ENCODE measurements around the gene SLC41A2.
"Not testable (repeated sequence)": the region's sequence is repeated elsewhere in the genome, so short reads cannot be mapped to it uniquely, and the experiment has no call there.

SLC41A2 gene

DNA sequence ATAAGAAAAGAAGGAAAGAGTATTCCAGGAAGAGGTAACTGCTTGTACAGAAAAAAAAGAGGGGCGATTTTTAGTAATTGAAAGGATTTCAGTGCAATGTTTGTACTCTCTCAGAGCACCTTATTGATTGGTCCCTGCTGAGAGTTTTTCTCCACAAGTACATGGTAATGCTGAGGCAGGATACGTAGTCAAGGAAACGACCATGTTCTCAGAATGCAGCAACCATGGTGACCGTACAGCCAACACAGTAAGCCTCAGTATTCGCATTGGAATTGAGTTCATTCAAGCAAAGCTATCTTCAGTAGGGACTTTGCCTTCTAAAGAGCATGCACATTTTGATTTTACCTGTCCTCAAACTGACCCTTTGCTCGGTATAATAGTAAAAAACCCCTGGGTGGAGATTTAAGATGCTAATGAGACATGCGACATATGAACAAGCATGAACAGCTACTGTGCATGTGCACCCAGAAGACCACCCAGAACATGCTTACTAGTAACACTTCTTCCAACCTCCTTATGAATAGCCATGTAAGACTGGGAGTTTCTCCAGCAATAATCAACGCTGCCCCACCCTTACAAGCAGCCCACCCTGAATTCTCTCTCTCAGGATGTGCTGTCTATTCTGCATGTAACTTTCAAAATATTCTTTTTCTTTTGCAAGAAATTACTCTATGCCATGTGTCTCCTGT, 6.2 kb upstream of the SLC41A2 start:
- no peak for DNase-seq

DNA sequence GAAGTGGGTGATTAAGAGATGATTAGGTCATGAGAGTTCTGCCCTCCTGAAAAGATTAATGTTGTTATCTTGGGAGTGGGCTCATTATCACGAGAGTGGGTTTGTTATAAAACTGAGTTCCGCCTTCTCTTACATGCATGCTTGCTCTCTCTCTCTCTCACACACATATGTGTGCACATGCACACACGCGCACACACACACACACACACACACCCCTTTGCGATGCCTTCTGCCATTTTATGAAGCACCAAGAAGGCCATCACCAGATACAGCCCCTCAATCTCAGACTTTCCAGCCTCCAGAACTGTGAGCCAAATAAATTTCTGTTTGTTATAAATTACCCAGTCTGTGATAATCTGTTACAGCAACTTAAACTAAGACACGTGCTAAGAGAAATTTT, 5.7 kb upstream of the SLC41A2 start:
- no peak for DNase-seq

- DNase-seq: no peak
These were observed 2.4 kb upstream of the SLC41A2 start for GRCh38 chr12:104960464-104960863.

DNA sequence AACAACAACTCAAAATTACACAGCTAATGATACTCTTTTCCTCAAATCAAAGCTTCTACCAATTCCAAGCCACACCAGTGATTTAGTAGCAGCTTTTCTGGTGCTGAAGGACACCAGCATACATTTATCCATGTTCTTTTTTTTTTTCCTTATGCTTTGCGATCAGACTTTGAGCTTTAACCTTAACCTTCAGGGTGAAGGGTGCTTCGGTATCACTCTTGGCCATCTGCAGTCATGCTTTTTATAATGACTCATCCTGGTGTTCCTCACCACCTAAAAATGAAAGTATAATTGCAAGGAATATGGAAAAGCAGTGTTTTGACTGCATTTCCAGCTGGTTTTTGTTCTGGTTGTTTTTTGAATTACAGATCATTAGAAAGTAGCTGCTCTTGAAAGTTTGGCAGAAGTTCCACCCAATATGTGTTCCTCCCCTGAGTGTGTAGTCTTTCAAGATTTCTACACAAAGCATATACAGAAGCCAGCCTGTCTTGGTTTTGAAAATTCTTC, 1.3 kb upstream of the SLC41A2 start:
- DNase-seq: no peak

DNA sequence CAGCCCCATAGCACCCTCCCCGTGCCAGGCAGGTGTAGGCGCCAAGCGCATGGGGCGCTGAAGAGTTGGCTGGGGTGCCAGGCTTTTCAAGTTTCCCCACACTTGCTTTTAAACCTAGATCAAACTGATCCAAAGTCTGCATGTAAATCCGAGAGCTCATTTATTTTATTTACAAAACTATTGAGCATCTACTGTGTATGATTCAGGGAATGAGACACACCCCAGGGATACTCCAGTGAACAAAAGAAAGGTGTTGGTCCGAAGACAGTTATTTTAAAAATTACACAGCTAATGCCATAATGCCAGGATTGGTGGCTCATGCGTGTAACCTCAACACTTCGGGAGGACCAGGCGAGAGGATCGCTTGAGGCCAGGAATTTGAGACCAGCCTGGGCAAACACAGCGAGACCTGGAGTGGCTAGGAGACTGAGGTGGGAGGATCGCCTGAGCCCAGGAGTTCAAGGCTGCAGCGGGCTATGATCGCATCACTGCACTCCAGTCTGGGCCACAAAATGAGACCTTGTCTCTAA, 780 bp upstream of the SLC41A2 start:
- DNase-seq: no peak

- no peak for DNase-seq
These were observed 430 bp downstream of the SLC41A2 start for GRCh38 chr12:104957719-104958000.

DNA sequence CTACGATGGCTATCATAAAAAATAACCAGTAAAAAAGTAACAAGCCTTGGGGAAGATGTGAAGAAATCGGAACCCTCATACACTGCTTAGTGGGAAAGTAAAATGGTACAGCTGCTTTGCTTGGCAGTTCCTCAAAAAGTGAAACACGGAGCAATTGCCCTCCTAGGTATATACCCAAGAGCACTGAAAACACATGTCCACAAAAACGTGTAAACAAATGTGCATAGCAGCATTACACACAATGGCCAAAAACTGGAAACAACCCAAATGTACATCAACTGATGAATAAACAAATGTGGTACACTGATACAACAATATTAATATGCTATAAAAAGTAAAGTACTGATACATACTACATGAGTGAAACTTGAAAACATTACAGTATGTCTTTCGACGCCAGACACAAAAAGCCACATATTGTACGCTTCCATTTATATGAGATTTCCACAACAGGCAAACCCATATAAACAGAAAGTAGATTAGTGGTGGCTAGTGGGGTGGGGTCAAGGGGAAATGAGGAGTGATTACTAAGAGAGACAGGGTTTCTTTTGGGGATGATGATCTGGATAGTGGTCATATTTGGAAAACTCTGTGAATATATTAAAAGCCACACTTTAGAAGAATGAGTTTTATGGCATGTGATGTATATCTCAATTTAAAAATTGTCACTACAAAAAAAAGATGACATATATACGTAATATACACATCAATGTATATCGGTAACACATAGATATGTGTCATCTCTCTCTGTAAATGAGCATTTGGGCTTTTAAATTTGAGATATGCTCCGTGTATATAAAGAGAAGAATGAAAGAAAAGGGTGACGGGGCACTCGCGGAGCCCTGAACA, 996 bp downstream of the SLC41A2 start:
- DNase-seq: no peak

GRCh38 chr12:104955703-104956102, 2.4 kb downstream of the SLC41A2 start:
- DNase-seq: no peak

DNA sequence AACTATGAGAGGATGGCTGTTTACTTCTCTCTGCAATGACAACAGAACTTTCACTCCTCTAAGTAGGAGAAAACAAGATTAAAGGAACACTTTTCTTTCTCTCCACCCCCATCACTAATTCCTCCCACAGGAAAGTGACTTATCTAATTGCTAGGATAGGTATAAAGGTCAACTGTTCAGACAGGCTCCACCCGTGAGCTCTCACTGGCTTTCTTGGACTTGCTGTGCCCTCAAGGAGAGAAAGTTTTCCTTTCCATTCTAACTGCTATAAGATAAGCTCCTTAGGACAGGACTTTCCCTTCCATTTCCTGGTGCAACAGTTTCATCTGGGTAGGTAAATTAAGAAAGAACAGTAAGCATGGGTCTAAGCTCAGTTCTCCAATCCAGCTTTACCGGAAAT, 4.8 kb downstream of the SLC41A2 start:
- no peak for DNase-seq

- DNase-seq: no peak
These were observed 5.3 kb downstream of the SLC41A2 start for GRCh38 chr12:104952816-104953215.

GRCh38 chr12:104951759-104952509, 6.2 kb downstream of the SLC41A2 start:
- no peak for DNase-seq

DNA sequence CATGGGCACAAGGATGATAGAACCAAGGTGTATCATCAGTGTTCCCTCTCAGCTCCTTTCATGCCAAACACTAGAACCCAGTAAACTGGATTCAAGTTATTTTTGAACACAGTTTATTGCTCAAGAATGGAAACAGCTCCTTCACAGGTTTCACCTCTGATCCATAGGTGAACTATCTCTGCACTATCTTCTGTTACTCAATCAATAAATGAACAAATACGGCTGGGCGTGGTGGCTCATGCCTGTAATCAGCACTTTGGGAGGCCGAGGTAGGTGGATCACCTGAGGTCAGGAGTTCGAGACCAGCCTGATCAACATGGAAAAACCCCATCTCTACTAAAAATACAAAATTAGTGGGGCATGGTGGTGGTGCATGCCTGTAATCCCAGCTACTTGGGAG, 9.4 kb downstream of the SLC41A2 start:
- not testable (repeated sequence) for DNase-seq

- no peak for DNase-seq
These were observed 13.8 kb downstream of the SLC41A2 start for GRCh38 chr12:104944252-104944651.

- not testable (repeated sequence) for DNase-seq
These were observed 14.7 kb downstream of the SLC41A2 start for GRCh38 chr12:104943401-104943800.

GRCh38 chr12:104942075-104942474, 16.0 kb downstream of the SLC41A2 start:
- no peak for DNase-seq

- DNase-seq: no peak
These were observed 16.6 kb downstream of the SLC41A2 start for GRCh38 chr12:104941454-104941853.

GRCh38 chr12:104939089-104939488, 19.0 kb downstream of the SLC41A2 start:
- DNase-seq: no peak

DNA sequence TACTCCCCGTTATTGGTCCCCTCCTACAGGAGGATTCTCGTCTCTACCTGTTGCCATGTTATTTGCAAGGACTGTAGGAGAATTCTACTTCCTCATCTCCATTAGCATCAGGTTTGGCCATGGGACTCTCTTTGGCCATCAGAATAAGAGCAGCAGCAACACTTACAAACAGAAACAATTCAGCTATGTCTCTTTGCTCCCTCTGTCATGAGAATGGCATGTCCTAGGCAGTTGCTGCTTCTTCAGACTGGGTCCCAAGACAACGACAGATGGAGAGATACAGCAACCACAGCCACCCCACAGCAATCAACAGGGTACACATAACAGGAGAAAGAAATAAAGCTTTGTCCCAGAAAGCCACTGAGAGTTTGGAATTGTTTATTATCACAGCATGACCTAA, 19.7 kb downstream of the SLC41A2 start:
- no peak for DNase-seq

- no peak for DNase-seq
These were observed 22.2 kb downstream of the SLC41A2 start for GRCh38 chr12:104935886-104936285.

GRCh38 chr12:104933778-104934177, 24.3 kb downstream of the SLC41A2 start:
- no peak for DNase-seq

GRCh38 chr12:104933128-104933527, 25.0 kb downstream of the SLC41A2 start:
- DNase-seq: no peak

DNA sequence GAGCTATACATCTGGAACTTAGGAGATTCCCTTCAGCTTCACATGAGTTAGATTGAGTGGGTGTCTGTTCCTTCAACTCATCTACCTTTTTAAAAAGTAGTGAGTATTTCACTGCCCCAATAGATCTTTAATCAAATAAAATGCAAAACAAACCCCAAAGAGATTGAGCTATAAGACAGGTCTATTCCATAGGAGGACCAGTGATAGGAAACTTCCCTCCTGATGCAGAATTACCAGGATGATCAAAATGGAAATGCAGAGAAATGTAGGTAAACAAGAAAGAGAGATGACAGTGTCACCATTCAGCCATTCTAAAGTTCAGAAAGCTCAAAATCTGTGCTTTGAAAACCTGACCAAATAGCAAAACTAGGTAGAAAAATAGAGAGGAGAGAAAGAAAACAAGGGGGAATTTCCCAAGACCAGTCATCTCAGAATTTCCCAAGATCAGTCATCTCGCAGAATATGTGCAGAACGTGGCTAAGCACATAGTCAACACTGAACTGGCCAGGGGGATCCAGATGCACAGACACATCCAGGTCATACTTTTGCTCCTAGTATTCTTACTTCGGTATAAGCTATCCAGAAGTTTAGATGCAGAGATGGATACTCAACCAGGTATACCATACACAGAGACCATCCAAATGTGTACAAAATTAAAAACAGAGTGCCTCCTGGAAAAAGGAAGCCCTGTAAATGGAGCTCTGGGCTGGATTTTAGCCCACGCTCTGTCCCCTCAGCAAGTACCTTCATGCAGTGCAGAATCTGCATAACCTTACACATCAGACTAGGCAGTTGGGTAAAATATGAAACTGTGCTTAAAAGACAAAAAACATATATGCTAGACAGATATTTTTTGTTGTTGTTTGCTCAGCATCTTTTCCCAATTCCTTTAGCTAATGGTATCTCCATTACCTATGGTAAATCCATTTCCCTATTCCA, 27.4 kb downstream of the SLC41A2 start:
- DNase-seq: no peak
